Prostate gland (tissue), 2 donors: Measurements from ENCODE around the gene TMEM200B.

ENCODE experiments used
- POLR2A ChIP-seq: fragments of 450-650 bp; IDR thresholded peaks from one replicate; pipeline ENCODE4 v1.6.1; 2016; ENCODE audit warnings: antibody characterized with exemption, mild to moderate bottlenecking
- POLR2AphosphoS5 ChIP-seq: sonication (generic); formaldehyde crosslinking; IDR thresholded peaks from one replicate; pipeline ENCODE4 v1.6.1; 2017; ENCODE audit warnings: antibody characterized with exemption
- TF ChIP-seq, protein P1 (sequence below), 4 experiments: fragments of 200-600 bp in 2 of 4; fragments of 450-650 bp in 2 of 4; sonication (generic) in 2 of 4; IDR thresholded peaks; 1 replicate in 3 of 4; 2 replicates in 1 of 4; pipeline ENCODE4 v1.5.1; 2016 to 2019; ENCODE audit warnings: antibody characterized with exemption in 4 of 4, mild to moderate bottlenecking in 2 of 4, moderate library complexity in 2 of 4

GRCh38 chr1:29125788-29126187 lies 2.1 kb upstream of the TMEM200B start:
- no peak for TF ChIP-seq POLR2AphosphoS5
- TF ChIP-seq, protein P1, sequence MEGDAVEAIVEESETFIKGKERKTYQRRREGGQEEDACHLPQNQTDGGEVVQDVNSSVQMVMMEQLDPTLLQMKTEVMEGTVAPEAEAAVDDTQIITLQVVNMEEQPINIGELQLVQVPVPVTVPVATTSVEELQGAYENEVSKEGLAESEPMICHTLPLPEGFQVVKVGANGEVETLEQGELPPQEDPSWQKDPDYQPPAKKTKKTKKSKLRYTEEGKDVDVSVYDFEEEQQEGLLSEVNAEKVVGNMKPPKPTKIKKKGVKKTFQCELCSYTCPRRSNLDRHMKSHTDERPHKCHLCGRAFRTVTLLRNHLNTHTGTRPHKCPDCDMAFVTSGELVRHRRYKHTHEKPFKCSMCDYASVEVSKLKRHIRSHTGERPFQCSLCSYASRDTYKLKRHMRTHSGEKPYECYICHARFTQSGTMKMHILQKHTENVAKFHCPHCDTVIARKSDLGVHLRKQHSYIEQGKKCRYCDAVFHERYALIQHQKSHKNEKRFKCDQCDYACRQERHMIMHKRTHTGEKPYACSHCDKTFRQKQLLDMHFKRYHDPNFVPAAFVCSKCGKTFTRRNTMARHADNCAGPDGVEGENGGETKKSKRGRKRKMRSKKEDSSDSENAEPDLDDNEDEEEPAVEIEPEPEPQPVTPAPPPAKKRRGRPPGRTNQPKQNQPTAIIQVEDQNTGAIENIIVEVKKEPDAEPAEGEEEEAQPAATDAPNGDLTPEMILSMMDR (IDR thresholded peaks at IDR 0.05), result no peak
- no peak for TF ChIP-seq POLR2A
